Omental fat pad (tissue), 4 donors: ENCODE measurements around the gene PIK3R5. TPM values are rescaled to one million over a fixed set of nuclear protein-coding genes. Genes with fewer than 3 reads are reported as not detected.

Experiments
- ATAC-seq: fragments of 150-250 bp; one replicate; pipeline ENCODE4 v1.9.1; 2016; ENCODE audit warnings: mild to moderate bottlenecking, moderate library complexity; ENCODE audit not compliant: low FRiP score
- DNase-seq: peaks from one replicate; pipeline ENCODE4 v3.0.0-alpha.2; 2019; ENCODE audit warnings: low spot score
- total RNA-seq, 4 donors: library from RNA; depleted of rRNA; stranded (reverse); fragments of >200 nt; gene quantifications; one replicate each; pipeline ENCODE4 v1.1.0, GENCODE V29; 2016
- TF ChIP-seq, protein P1 (sequence below), 3 donors: fragments of 450-650 bp; IDR thresholded peaks; one replicate each; pipeline ENCODE4 v1.5.1; 2016 to 2017; ENCODE audit warnings: antibody characterized with exemption in 3 of 3, mild to moderate bottlenecking in 3 of 3, moderate library complexity in 2 of 3

PIK3R5 gene
- total RNA-seq, 4 donors from 2014 or later: 18.9 to 60.2 (median 37.8) TPM

DNA sequence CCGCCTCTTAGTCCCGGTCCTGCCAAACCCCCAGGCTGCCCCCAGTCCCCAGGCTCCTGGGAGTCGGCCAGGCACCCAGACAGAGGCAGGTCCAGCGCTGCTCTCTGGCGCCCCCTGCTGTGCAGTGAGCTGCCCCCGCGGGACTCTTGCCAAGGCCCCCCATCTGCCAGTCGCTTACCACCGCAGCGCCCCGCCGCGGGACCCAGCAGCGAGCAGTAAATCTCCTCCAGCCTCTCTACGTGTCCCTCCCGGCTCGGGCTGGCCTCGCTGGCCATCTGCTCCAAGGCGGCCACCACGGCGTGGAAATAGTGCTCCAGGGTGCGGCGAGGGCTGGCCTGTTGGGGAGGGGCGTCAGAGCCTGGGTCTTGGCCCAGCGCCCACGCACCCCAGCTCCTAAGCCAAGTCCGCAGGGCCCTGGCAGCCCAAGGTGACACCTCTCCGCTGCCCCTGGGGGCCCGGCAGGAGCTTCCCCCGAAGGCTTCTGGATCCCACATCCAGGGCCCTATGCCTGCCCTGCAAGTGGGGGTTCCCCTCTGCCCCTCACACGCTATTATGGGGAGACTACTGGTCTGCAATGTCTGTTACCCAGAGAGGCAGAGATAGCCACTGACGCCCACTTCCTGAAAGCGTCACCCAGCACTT lies 132.7 kb downstream of the PIK3R5 start:
- ATAC-seq: no peak
- TF ChIP-seq, protein P1, sequence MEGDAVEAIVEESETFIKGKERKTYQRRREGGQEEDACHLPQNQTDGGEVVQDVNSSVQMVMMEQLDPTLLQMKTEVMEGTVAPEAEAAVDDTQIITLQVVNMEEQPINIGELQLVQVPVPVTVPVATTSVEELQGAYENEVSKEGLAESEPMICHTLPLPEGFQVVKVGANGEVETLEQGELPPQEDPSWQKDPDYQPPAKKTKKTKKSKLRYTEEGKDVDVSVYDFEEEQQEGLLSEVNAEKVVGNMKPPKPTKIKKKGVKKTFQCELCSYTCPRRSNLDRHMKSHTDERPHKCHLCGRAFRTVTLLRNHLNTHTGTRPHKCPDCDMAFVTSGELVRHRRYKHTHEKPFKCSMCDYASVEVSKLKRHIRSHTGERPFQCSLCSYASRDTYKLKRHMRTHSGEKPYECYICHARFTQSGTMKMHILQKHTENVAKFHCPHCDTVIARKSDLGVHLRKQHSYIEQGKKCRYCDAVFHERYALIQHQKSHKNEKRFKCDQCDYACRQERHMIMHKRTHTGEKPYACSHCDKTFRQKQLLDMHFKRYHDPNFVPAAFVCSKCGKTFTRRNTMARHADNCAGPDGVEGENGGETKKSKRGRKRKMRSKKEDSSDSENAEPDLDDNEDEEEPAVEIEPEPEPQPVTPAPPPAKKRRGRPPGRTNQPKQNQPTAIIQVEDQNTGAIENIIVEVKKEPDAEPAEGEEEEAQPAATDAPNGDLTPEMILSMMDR (IDR thresholded peaks at IDR 0.05): no peak
- DNase-seq: no peak

DNA sequence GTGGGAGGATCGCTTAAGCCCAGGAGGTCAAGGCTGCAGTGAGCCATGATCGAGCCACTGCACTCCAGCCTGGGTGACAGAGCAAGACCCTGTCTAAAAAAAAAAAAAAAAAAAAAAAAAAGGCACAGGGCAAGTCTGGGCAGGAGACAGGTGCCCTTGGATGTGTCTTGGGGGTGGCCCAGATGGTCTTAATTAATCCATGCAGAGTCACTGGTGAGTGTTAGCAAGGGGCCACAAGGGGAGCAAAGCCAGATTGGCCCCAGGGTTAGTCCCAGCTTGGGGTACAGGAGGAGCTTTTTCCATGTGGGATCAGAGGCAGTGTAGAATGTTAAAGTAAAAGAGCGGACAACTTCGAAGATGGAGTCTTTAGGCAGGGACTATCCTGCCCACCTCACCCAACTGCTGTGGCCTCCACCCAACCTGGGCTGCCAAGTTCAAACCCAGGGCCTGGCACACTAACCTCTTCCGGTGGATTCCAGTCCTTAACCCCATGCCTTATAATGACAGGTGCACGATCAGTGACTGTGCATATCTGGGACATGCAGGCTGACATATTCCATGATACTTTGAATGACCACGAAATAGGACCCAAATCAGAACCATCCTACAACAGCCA lies 134.2 kb downstream of the PIK3R5 start:
- DNase-seq (no peak), ATAC-seq (no peak)
- TF ChIP-seq, protein P1 (IDR thresholded peaks at IDR 0.05): no peak

DNA sequence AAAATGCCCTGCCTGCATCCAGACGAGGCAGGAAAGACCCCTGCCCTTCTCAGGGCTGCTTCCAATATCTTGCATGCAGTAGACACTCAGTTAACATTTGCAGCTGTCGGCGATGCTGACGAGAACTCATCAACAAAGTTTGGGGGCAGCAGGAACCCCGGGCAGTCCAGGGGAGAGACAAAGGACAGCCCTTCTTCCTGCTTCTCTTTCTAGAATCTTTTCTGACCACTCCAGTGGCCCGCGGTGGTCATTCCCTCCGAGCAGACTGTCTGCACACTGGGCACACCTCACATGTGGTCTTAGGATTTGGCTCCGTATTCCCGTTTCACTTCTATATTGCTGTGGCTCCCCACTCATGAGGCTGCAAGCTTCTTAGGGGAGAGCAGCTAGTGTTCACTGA lies 135.4 kb downstream of the PIK3R5 start:
- TF ChIP-seq, protein P1 (IDR thresholded peaks at IDR 0.05): no peak
- no peak for DNase-seq
- ATAC-seq: no peak

DNA sequence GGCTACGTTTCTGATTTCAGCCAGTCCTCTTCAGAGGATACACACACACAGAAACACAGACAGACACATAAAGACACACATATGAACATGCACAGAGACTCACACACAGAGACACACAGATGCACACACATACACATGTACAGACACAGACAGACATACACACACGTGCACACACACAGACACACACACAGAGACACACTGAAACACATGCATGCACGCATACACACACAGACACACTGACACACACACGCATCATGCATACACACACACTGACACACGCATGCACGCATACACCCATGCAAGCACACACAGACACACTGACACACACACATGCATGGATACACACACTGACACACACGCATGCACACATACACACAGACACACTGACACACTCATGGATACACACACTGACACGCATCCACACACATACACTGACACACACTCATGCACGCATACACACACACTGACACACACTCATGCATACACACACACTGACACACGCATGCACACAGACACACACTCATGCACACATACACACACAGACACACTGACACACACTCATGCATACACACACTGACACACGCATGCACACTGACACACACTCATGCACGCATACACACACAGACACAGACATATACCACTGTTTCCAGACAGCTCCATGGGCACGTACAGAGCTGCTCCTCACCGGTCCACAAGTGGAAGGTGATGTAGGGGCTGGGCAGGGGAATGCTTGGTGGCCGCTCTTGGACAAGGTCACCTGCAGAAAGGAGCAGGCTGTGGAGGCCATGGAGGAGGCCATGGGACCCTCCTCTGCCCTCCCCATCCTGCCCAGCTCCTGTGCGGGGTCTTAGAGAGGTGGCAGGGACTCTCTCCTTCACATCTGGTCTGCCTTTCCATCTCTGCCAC lies 136.2 kb downstream of the PIK3R5 start:
- TF ChIP-seq, protein P1 (IDR thresholded peaks at IDR 0.05): no peak
- ATAC-seq (no peak), DNase-seq (no peak)

Other genes with a start within 250 kb of the PIK3R5 start
- not detected for gene CCDC42, start 220.9 kb downstream of the PIK3R5 start, total RNA-seq
- gene SPDYE4, start 207.2 kb downstream of the PIK3R5 start, total RNA-seq: not detected
- under 1 TPM in 2 of 4 donors, not detected in 2; 0.24 to 0.25 TPM for gene MFSD6L, start 166.3 kb downstream of the PIK3R5 start, total RNA-seq
- 1 to 10 TPM in 2 of 4 donors, under 1 TPM in 2; 0.56 to 3.5 (median 1.5) TPM for gene PIK3R6, start 98.0 kb downstream of the PIK3R5 start, total RNA-seq
- 1 to 10 TPM in 3 of 4 donors, under 1 TPM in 1; 0.69 to 7.3 (median 2.5) TPM for gene NTN1, start 55.8 kb upstream of the PIK3R5 start, total RNA-seq